ENCODE measurements around the gene CACNA1B. TPM values are rescaled to one million over a fixed set of nuclear protein-coding genes. Genes with fewer than 3 reads are reported as not detected.

Gene CACNA1B
- total RNA-seq, 4 donors from 2014 or later: 0.04 to 0.13 (median 0.12) TPM; not detected in 1

- Histone ChIP-seq H3K27me3 (peaks cover 16% of the 10 kb centered on the region), H3K27ac (no peak overlapping the region), H3K9me3 (peaks cover 0 to 14% (median 0%) of the 10 kb centered on the region in 3 donors), H3K4me3 (no peak overlapping the region), H3K4me1 (no peaks in the 10 kb centered on the region), H3K36me3 (no peaks in the 10 kb centered on the region)
- TF ChIP-seq EP300 (IDR thresholded peaks at IDR 0.05) (no peak), POLR2AphosphoS5 (IDR thresholded peaks at IDR 0.05) (no peak), CTCF (IDR thresholded peaks at IDR 0.05) (no peak), POLR2A (IDR thresholded peaks at IDR 0.05) (no peak)
- no peak for ATAC-seq
- WGBS, 2 donors (ENCODE audit: low coverage in 1 of 2): 77 to 79% methylated on average over 2 to 5 of the region's 9 CpGs
These were observed 47.3 kb downstream of the CACNA1B start for GRCh38 chr9:137924761-137925369.

DNA sequence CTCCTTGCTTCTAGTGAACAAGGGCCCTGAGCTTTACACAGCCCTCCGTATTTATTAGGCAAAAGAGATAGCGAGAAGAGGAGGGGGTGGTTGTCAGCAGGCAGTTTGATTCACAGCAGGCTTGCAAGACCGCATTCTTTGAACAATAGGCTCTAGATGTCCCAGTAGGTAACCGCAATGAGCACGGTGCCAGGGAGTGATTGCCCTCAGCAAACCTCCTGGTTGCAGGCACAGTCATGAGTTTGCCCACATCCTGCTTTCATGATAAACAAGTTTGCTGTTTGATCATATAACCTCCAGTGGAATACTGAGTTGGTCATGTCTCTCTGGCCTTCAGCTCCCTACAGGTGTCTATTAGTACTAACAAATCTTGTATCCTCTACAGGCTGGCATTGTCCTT, 66.1 kb downstream of the CACNA1B start:
- no peak overlapping the region for H3K27ac ChIP-seq
- no peaks in the 10 kb centered on the region for H3K36me3 ChIP-seq
- 91 to 92% methylated on average over 5 of the region's 5 CpGs for WGBS, 2 donors (ENCODE audit: low coverage in 1 of 2)
- H3K27me3 ChIP-seq: no peaks in the 10 kb centered on the region
- H3K9me3 ChIP-seq: peaks cover 0 to 39% (median 0%) of the 10 kb centered on the region in 3 donors
- no peak for TF ChIP-seq EP300 (IDR thresholded peaks at IDR 0.05)
- no peak for TF ChIP-seq POLR2A (IDR thresholded peaks at IDR 0.05)
- TF ChIP-seq POLR2AphosphoS5 (IDR thresholded peaks at IDR 0.05): no peak
- TF ChIP-seq CTCF (IDR thresholded peaks at IDR 0.05): no peak
- H3K4me1 ChIP-seq: no peaks in the 10 kb centered on the region
- no peak for ATAC-seq
- H3K4me3 ChIP-seq: no peak overlapping the region

DNA sequence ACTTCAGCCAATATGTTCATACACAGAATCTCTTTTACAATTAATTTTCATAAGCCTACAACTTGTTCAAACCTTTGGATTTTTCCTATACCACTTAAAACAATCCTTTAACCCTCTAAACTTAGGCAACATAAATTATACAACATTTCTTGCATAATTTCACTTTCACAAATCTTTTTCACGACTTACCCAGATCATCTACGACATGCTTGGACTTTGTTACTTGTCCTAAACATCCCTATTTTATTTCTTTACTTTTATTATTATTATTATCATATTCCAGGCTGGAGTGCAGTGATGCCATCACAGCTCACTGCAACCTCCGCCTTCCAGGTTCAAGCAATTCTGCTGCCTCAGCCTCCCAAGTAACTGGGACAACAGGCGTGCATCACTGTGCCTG, 68.0 kb downstream of the CACNA1B start:
- TF ChIP-seq POLR2A (IDR thresholded peaks at IDR 0.05): no peak
- no peak for TF ChIP-seq CTCF (IDR thresholded peaks at IDR 0.05)
- TF ChIP-seq POLR2AphosphoS5 (IDR thresholded peaks at IDR 0.05): no peak
- H3K4me3 ChIP-seq: no peak overlapping the region

DNA sequence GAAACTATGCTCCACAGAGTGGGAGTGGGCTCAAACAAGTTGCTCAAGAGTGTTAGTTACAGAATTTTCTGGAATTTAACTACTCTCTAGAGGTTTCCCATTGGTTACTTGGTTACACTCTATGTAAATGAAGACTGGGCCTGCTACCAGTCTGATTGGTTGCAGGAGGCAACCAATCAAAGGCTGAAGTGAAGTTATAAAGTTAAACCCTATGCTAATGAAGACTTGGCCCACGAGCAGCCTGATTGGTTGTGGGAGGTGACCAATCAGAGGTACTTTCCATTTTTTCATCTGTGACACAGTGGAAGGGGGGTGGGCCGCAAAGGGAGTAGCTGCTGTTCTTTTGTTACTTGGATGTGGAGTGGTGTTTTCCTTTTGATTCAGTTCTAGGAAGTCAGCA, 69.4 kb downstream of the CACNA1B start:
- no peak overlapping the region for H3K27ac ChIP-seq
- H3K4me1 ChIP-seq: no peaks in the 10 kb centered on the region
- H3K9me3 ChIP-seq: peaks cover 0 to 36% (median 0%) of the 10 kb centered on the region in 3 donors
- no peaks in the 10 kb centered on the region for H3K36me3 ChIP-seq
- TF ChIP-seq POLR2A (IDR thresholded peaks at IDR 0.05) (no peak), CTCF (IDR thresholded peaks at IDR 0.05) (no peak), POLR2AphosphoS5 (IDR thresholded peaks at IDR 0.05) (no peak), EP300 (IDR thresholded peaks at IDR 0.05) (no peak)
- no peak for ATAC-seq
- no peak overlapping the region for H3K4me3 ChIP-seq
- WGBS, 2 donors (ENCODE audit: low coverage in 1 of 2): 50 to 82% methylated on average over 2 of the region's 2 CpGs
- peaks cover 13% of the 10 kb centered on the region for H3K27me3 ChIP-seq

More for the DNA sequence above, 68.0 kb downstream of the CACNA1B start:
- Histone ChIP-seq H3K27me3 (peaks cover 4% of the 10 kb centered on the region), H3K4me1 (no peaks in the 10 kb centered on the region), H3K27ac (no peak overlapping the region), H3K9me3 (peaks cover 0 to 36% (median 0%) of the 10 kb centered on the region in 3 donors), H3K36me3 (no peaks in the 10 kb centered on the region)
- WGBS, 2 donors (ENCODE audit: low coverage in 1 of 2): 85 to 89% methylated on average over 4 of the region's 4 CpGs
- ATAC-seq: no peak

DNA sequence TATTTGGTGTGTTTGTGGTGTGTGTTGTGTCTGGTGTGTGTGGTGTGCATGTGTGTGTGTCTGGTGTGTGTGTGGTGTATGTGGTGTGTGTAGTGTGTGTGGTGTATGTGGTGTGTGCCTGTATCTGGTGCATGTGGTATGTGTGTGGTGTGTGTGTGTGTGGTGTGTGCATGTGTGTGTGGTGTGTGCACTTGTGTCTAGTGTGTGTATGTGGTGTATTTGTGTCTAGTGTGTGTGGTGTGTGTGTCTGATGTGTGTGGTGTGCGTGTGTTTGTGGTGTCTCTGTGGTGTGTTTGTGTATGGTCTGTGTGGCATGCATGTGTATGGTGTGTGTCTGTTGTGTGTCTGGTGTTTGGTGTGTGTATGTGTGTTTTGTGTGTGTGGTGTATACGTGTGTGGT, 71.1 kb downstream of the CACNA1B start:
- Histone ChIP-seq H3K9me3 (peaks cover 0 to 31% (median 0%) of the 10 kb centered on the region in 3 donors), H3K27me3 (peaks cover 29% of the 10 kb centered on the region), H3K36me3 (no peaks in the 10 kb centered on the region), H3K4me1 (no peaks in the 10 kb centered on the region), H3K27ac (no peak overlapping the region), H3K4me3 (no peak overlapping the region)
- TF ChIP-seq POLR2A (IDR thresholded peaks at IDR 0.05): no peak
- TF ChIP-seq CTCF (IDR thresholded peaks at IDR 0.05): no peak
- no peak for TF ChIP-seq EP300 (IDR thresholded peaks at IDR 0.05)
- no peak for TF ChIP-seq POLR2AphosphoS5 (IDR thresholded peaks at IDR 0.05)
- WGBS, 2 donors (ENCODE audit: low coverage in 1 of 2): no CpG with 5 or more reads among the region's 2 CpGs
- ATAC-seq: no peak

Data from gastroesophageal sphincter (tissue), 4 donors.